Left ventricle myocardium superior (tissue), 1 donor: ENCODE results near the gene GOLIM4. TPM values are rescaled to one million over a fixed set of nuclear protein-coding genes. Genes with fewer than 3 reads are reported as not detected.

Experiments used
- ATAC-seq: fragments of 200-7000 bp; cut with Tn5 transposase; one replicate; pipeline ENCODE4 v1.9.1; 2020; ENCODE audit warnings: mild to moderate bottlenecking, moderate library complexity
- DNase-seq: peaks from one replicate; pipeline ENCODE4 v3.0.0-alpha.2; 2020
- intact Hi-C: fragments of 100-400 bp; cut with micrococcal nuclease; formaldehyde crosslinking; loops from one replicate; pipeline ENCODE4 v1.11.0; 2022
- total RNA-seq: library from RNA; stranded (reverse); fragmentation: NEBNext Ultra II Directional; extraction: Animal tissue kit (Norgen Biotek cat#: 25700); gene quantifications from one replicate; pipeline ENCODE4 v1.2.1, GENCODE V29; 2021
- donor health status: DM: no; HTN: yes; CAD: no; lungs with severe emphysema.

Gene GOLIM4
- total RNA-seq, 1 donor from 2014 or later = 63.2 TPM

- no peak for DNase-seq
Observed at GRCh38 chr3:167969548-167969947, 126.2 kb downstream of the GOLIM4 start.

GRCh38 chr3:167967257-167968036 is 128.3 kb downstream of the GOLIM4 start:
- DNase-seq (no peak), ATAC-seq (no peak)
- intact Hi-C loops = no loop called here

More at GRCh38 chr3:167969548-167969947, 126.2 kb downstream of the GOLIM4 start:
- intact Hi-C loops = no loop called here
- ATAC-seq = no peak
